Measurements from ENCODE around the gene PIK3R3. TPM values are rescaled to one million over a fixed set of nuclear protein-coding genes. Genes with fewer than 3 reads are reported as not detected.

Gene PIK3R3
- total RNA-seq, 2 donors from 2014 or later: 0.56 to 2.2 TPM

DNA sequence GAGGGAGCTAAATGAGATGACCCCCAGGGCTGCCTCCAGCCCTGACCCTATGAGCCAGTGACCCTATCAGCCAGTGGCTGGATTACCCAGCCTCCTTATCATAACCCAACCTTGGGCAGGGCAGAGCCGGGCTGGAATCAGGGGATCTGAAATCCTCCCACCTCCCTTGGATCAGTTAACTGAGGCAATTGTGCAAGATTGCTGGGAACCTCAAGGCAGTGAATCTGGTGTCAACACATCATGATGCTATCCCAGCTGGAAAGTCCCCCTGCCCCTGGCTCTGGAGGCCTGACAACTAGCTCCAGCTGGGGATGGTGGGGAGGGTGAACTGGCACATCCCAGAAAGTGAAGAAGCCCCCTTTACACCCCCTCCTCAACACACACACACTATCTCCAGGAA lies 36.0 kb upstream of the PIK3R3 start:
- no peak for ATAC-seq (replicated peaks)
- Mint-ChIP-seq H3K27ac (no peak overlapping the region), H3K27me3 (peaks cover 10% of the 10 kb centered on the region), H3K36me3 (ENCODE audit: low read depth) (no peaks in the 10 kb centered on the region), H3K9me3 (no peaks in the 10 kb centered on the region), H3K4me1 (no peaks in the 10 kb centered on the region), H3K4me3 (peak overlapping the region; percentile 87)

DNA sequence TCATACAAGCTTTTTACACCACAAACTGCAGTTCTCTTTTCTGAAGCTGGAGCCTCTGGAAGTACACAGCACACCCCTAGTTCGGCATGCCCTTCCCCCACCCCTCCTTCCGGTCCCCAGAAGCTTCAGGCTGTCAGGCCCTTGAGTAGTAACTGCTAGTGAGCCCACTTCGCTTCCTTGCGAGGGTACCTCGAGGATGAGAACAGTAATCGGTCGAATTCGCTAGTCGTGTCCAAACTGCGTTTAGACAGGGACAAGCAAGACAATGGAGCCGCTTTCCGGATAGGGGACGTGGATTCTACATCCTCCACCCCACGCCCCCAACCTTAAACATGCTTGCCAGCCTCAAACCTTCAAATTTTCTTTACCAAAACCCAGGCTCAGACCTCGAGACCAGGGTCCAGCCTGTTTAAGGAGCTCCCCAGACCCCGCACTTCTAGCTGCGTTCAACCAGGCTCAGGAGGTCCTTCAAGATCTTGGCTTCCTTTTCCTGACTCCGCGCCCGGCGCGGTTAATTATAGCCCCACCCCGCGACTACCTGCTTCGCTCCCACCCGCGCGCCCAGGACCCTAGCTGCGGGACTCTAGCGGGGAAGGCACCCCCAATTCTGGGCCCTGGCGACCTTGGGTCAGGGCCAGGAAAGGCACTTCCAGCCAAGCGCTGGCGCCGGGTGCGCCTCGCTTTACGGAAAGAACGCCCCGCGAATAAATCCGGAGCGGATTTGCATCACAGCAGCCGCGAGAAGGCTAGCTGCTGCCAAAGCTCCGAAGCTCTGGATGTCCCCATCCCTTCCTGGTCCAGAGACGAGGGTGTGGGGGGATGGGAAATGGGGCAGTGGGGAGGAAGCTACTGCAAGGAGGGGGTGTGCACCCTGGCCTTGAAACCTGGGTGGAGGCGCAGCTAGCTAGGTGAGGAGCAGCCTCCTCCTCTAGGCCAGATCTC lies 34.4 kb upstream of the PIK3R3 start:
- Mint-ChIP-seq H3K4me1 (no peaks in the 10 kb centered on the region), H3K27ac (peak overlapping the region; percentile 89), H3K9me3 (no peaks in the 10 kb centered on the region), H3K36me3 (ENCODE audit: low read depth) (no peaks in the 10 kb centered on the region), H3K27me3 (peaks cover 3% of the 10 kb centered on the region), H3K4me3 (peak overlapping the region; percentile 87)
- ATAC-seq (replicated peaks): peak; percentile 76

DNA sequence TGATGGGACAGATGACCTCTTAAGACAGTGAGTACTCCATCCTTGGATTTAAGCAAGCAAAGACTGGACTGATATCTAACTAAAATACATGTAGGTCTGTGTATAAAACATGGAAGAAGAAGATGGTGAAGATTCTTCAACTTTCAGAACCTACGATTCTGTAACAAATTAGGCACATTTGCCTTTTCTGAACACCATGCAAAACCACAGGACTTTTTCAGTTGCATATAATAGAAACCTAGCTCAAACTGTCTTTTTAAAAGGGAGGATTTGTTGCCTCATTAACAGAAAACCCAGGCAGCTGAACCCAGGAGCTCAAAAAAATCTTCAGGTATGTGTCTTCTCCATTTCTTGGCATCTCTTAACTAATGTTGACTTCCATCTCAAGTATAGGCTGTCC lies 27.8 kb upstream of the PIK3R3 start:
- H3K4me1 Mint-ChIP-seq: no peaks in the 10 kb centered on the region
- no peak overlapping the region for H3K27ac Mint-ChIP-seq
- ATAC-seq (replicated peaks): no peak
- H3K4me3 Mint-ChIP-seq: no peak overlapping the region
- H3K27me3 Mint-ChIP-seq: no peaks in the 10 kb centered on the region
- H3K36me3 Mint-ChIP-seq (ENCODE audit: low read depth): no peaks in the 10 kb centered on the region
- no peaks in the 10 kb centered on the region for H3K9me3 Mint-ChIP-seq

DNA sequence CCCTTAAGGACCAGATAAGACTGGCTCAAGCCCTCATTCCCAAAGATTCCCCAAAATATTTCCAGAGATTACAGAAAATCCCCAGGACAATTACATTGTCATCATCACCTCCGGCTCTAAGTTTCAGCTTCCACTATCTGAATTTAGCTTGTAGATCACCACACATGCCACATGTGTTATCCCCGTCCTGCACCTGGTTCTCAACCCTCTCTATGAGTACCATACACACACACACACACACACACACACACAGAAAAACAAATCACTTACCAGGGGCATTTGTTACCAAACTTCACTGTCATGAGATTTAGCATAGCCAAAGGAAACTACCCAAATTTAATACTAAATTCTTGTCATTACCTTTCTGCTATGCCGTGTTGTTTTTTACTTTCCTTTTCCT lies 27.1 kb upstream of the PIK3R3 start:
- Mint-ChIP-seq H3K36me3 (ENCODE audit: low read depth) (no peaks in the 10 kb centered on the region), H3K27me3 (no peaks in the 10 kb centered on the region), H3K4me3 (no peak overlapping the region), H3K4me1 (no peaks in the 10 kb centered on the region), H3K9me3 (no peaks in the 10 kb centered on the region), H3K27ac (no peak overlapping the region)
- no peak for ATAC-seq (replicated peaks)

DNA sequence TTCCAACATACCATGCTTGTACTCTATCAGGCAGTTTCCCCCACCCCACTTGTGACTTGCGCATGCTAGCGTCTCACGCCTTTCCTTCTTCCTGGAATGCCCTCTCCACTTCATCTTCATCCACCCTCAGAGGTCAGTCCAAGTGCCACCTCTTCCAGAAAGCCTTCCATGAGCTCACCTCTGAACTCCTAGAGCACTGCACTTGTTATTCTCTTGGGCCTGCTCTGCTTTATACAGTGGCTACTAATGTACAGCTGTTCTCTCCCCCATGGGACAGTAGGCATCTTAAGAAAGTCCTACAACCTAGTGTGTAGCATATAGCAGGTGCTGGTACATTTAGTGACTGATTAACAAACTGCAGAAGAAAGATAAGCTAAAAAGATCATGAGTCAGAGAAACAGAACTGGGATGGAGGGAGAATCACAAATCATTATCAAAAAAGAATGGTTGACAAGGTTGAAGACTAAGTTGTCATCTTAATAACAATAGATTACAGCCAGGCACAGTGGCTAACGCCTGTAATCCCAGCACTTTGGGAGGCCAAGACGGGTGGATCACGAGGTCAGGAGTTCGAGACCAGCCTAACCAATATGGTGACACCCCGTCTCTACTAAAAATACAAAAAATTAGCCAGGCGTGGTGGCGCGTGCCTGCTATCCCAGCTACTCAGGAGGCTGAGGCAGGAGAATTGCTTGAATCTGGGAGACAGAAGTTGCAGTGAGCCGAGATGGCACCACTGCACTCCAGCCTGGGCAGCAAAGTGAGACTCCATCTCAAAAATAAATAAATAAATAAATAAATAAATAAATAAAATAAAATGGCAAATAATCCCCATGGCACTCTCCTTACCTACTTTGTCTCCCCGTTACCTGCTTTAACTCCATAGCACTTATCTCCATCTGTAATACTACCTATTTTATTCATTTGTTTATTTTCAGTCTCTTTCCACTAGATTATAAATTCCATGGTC lies 26.2 kb upstream of the PIK3R3 start:
- Mint-ChIP-seq H3K4me3 (no peak overlapping the region), H3K27me3 (no peaks in the 10 kb centered on the region), H3K4me1 (no peaks in the 10 kb centered on the region), H3K9me3 (no peaks in the 10 kb centered on the region), H3K36me3 (ENCODE audit: low read depth) (no peaks in the 10 kb centered on the region), H3K27ac (no peak overlapping the region)
- ATAC-seq (replicated peaks): no peak

DNA sequence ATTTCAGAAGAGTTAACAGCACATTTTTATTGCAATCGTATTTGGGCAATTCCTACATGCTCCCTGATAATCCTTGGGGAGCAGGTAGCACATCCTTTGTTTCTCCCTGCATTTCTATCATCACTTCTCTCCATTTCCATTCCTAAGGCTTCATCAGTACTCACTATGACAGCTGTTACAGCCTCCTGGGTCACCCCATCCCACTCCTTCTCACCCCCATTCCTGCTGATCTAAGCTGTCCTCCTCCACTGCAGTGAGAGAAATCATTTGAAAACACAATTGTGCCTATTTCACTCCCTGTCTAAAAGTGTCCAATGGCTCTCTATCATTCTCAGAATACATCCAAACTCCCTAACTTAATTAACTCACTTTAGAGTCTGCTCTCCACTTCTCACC lies 25.5 kb upstream of the PIK3R3 start:
- no peak overlapping the region for H3K27ac Mint-ChIP-seq
- no peaks in the 10 kb centered on the region for H3K4me1 Mint-ChIP-seq
- ATAC-seq (replicated peaks): no peak
- H3K27me3 Mint-ChIP-seq: no peaks in the 10 kb centered on the region
- H3K9me3 Mint-ChIP-seq: no peaks in the 10 kb centered on the region
- H3K4me3 Mint-ChIP-seq: no peak overlapping the region
- no peaks in the 10 kb centered on the region for H3K36me3 Mint-ChIP-seq (ENCODE audit: low read depth)

DNA sequence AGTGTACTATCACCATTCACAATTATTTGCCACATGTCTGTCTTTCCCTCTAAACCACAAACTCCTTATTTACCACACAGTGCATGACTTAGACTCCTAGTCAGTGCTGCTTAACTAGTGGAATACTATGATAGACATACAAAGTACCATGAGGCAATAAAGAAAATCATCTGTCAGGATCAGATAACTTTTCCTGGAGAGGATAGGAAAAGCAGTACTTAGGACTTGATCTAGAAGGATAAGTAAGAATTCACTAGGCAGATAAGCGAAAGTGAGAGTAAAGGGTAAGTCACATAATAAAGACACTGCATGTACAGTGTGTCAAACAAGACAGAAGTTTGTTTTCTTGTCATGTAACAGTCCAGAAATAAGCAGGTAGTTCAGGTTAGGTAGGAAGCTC lies 21.3 kb upstream of the PIK3R3 start:
- Mint-ChIP-seq H3K4me1 (no peaks in the 10 kb centered on the region), H3K27ac (no peak overlapping the region), H3K9me3 (no peaks in the 10 kb centered on the region), H3K27me3 (no peaks in the 10 kb centered on the region), H3K4me3 (no peak overlapping the region), H3K36me3 (ENCODE audit: low read depth) (no peaks in the 10 kb centered on the region)
- no peak for ATAC-seq (replicated peaks)

DNA sequence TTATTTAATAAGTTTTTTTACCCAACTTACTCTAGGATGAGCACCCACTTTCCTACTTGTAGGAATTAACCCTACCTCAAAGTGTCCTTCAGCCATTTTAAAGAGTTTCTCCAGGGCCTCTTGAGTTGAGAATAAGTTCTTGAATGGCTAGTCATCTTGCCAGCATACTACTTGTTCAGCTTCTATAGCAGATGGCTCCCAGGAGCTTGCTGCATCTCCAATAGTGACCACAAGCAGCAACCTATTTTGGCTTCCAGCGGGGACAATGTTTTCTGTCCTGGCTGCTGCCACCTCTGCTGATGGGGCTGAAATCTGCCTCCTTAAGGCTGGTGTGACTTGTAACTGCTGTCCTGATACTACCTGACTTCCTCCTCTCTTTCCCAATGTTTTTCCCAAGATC lies 20.8 kb upstream of the PIK3R3 start:
- Mint-ChIP-seq H3K9me3 (no peaks in the 10 kb centered on the region), H3K36me3 (ENCODE audit: low read depth) (no peaks in the 10 kb centered on the region), H3K4me3 (no peak overlapping the region), H3K4me1 (no peaks in the 10 kb centered on the region), H3K27me3 (no peaks in the 10 kb centered on the region), H3K27ac (no peak overlapping the region)
- no peak for ATAC-seq (replicated peaks)

DNA sequence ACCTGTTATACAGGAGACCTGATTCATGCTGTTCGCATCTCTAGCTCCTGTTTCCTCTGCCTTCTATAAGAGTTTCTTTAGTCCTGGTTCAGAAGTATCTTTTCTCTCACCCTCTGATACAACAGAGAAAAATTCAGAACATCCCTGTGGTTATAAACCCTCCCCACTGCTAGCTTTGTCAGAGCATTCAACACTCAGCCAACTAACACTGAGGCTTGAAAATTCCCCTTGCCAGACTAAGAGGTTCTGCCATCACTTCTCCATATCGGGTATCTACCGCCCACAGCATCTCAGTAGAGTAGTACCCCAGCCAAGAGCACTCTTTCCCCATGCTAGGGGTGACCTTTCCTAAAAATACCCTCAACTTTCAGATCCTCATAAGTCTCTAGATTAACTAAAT lies 19.6 kb upstream of the PIK3R3 start:
- Mint-ChIP-seq H3K36me3 (ENCODE audit: low read depth) (no peaks in the 10 kb centered on the region), H3K4me1 (no peaks in the 10 kb centered on the region), H3K27ac (no peak overlapping the region), H3K4me3 (no peak overlapping the region), H3K27me3 (no peaks in the 10 kb centered on the region), H3K9me3 (no peaks in the 10 kb centered on the region)
- ATAC-seq (replicated peaks): no peak

DNA sequence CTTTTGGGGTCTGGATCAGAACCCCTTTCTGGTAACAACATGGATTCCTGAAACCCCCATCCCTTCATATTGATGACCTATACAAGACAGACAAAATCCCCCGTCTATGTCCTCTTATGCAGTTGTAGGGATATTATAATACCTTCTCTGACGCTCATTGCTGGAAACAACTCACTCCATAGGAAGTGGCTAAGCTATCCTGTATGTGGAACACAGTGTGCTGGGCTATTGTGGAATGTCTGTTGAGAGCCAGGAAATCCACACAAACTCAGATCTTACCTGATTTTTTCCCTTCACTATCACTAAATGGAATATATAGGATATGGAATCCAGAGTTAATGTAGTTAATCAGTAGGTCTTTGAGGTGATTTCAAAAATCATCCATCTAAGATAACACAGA lies 17.7 kb upstream of the PIK3R3 start:
- Mint-ChIP-seq H3K27ac (no peak overlapping the region), H3K4me1 (no peaks in the 10 kb centered on the region), H3K9me3 (no peaks in the 10 kb centered on the region), H3K27me3 (no peaks in the 10 kb centered on the region), H3K36me3 (ENCODE audit: low read depth) (no peaks in the 10 kb centered on the region), H3K4me3 (no peak overlapping the region)
- no peak for ATAC-seq (replicated peaks)

DNA sequence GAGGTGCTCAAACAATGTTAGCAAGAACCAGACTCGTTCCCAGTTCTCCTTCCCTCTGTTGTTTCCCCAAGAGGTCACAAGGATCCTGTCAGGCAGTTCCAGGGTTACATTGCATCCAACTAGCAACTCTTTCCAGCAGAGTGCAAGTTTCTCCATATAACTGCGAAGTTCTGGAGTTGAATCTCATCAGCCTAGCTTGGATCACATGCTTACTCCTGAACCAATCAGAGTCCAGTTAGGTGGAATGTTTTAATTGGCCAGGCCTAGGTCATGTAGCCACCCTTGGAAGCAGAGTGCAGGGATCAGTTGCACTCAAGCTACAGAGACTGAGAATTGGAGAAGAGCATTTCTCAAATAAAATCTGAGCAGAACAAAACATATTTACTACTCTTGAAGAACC lies 15.9 kb upstream of the PIK3R3 start:
- no peak overlapping the region for H3K27ac Mint-ChIP-seq
- no peaks in the 10 kb centered on the region for H3K36me3 Mint-ChIP-seq (ENCODE audit: low read depth)
- H3K4me1 Mint-ChIP-seq: no peaks in the 10 kb centered on the region
- no peaks in the 10 kb centered on the region for H3K27me3 Mint-ChIP-seq
- H3K4me3 Mint-ChIP-seq: no peak overlapping the region
- ATAC-seq (replicated peaks): no peak
- H3K9me3 Mint-ChIP-seq: no peaks in the 10 kb centered on the region

DNA sequence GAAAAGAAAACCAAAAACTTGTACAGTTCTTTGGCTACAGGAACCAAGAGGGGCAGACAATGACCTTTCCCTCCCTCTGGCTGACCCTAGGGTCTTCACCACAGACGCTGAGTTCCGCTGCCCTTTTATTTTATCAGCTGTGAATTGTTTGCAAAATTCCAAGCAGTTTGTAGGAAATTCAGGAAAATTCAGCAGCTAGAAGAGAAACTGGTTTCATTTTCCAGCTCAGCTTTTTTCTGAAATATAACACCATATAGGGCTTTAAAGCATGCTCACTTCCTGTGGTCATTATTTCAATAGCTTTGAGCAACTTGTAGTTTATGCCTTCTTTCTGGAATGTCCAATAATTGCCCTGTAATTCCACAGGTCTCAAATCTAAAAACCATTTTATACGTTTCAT lies 5.5 kb upstream of the PIK3R3 start:
- no peak for ATAC-seq (replicated peaks)
- Mint-ChIP-seq H3K9me3 (no peaks in the 10 kb centered on the region), H3K27me3 (peaks cover 12% of the 10 kb centered on the region), H3K27ac (no peak overlapping the region), H3K36me3 (ENCODE audit: low read depth) (no peaks in the 10 kb centered on the region), H3K4me1 (peaks cover 3% of the 10 kb centered on the region), H3K4me3 (no peak overlapping the region)

DNA sequence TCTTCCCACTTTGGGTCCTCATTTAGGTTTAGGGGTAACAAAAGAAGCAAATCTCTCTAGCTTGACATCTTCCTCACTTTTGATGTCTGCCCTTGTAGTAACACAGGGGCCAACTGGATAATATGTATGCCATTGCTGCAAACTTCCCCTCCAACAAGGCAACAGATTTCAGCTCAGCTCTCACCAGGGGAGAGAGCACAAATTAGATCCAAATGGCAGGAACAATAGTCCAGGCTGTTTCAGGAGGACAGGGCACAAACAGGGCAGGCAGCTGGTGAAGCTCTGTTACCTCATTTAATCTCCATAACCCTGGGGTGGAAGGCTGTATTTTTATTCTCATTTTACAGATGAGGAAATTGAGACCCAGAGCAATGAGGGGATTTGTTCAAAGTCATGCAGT lies 4.3 kb upstream of the PIK3R3 start:
- H3K27ac Mint-ChIP-seq: no peak overlapping the region
- peaks cover 9% of the 10 kb centered on the region for H3K4me1 Mint-ChIP-seq
- ATAC-seq (replicated peaks): no peak
- H3K27me3 Mint-ChIP-seq: peaks cover 17% of the 10 kb centered on the region
- H3K9me3 Mint-ChIP-seq: no peaks in the 10 kb centered on the region
- H3K4me3 Mint-ChIP-seq: no peak overlapping the region
- H3K36me3 Mint-ChIP-seq (ENCODE audit: low read depth): no peaks in the 10 kb centered on the region

DNA sequence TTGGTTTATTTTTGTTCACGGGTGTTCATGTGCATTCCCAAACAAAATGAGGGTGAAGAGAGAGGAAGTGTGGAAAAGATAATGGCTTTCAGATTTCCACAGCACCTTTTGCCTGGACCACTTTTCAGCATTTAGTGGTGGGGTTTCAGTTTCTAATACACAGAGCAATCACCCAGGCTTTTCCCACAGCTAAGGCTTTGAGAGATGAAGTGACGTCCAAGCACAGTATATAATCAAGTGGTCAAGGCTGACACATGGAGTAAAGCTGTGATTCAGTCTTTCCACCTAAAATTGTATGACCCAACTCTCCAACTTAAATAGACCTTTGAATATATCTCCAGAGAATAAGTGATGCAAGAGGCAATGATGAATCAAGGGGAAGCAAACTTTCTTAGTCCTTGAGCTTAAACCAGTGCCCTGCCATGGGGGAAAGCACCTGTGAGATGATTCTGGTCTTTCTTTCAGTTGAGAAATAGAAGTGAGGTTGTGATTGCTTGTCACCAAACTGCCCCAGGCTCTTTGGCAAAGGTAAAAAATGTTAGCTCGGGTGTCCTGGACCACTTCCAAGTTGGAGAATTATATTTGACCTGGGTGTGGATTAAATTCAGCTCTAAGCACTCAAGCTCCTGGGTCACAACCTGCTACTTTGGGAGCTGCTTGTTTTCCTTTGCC lies 2.4 kb upstream of the PIK3R3 start:
- no peak overlapping the region for H3K27ac Mint-ChIP-seq
- no peaks in the 10 kb centered on the region for H3K9me3 Mint-ChIP-seq
- no peak for ATAC-seq (replicated peaks)
- peaks cover 27% of the 10 kb centered on the region for H3K27me3 Mint-ChIP-seq
- H3K4me1 Mint-ChIP-seq: peaks cover 16% of the 10 kb centered on the region
- no peaks in the 10 kb centered on the region for H3K36me3 Mint-ChIP-seq (ENCODE audit: low read depth)
- H3K4me3 Mint-ChIP-seq: no peak overlapping the region
